Subcutaneous abdominal adipose tissue (tissue), 5 donors: ENCODE data around the gene NPAS4.
"Not testable (repeated sequence)": the region's sequence is repeated elsewhere in the genome, so short reads cannot be mapped to it uniquely, and the experiment has no call there.

Experiments
- H3K27ac ChIP-seq: one replicate; pipeline ENCODE4 v1.7.0; 2013; ENCODE audit warnings: low read depth, mild to moderate bottlenecking, inconsistent platforms, low read length, moderate library complexity
- H3K27me3 ChIP-seq, 5 donors: one replicate each; pipeline ENCODE4 v1.7.0; 2013; ENCODE audit warnings: low read length in 5 of 5, inconsistent platforms in 1 of 5; ENCODE audit not compliant: control insufficient read depth in 5 of 5, insufficient read depth in 4 of 5
- H3K36me3 ChIP-seq, 5 donors: one replicate each; pipeline ENCODE4 v1.7.0; 2013; ENCODE audit warnings: low read length in 5 of 5; ENCODE audit not compliant: control insufficient read depth in 5 of 5, insufficient read depth in 5 of 5
- H3K4me1 ChIP-seq, 5 donors: one replicate each; pipeline ENCODE4 v1.7.0; 2013; ENCODE audit warnings: low read length in 5 of 5, mild to moderate bottlenecking in 3 of 5, moderate library complexity in 1 of 5; ENCODE audit not compliant: control insufficient read depth in 5 of 5, insufficient read depth in 5 of 5
- H3K4me3 ChIP-seq, 5 donors: one replicate each; pipeline ENCODE4 v1.7.0; 2013; ENCODE audit warnings: low read length in 5 of 5, low read depth in 1 of 5
- H3K9ac ChIP-seq, 5 donors: one replicate each; pipeline ENCODE4 v1.7.0; 2013; ENCODE audit warnings: low read length in 5 of 5, mild to moderate bottlenecking in 4 of 5, moderate library complexity in 3 of 5
- H3K9me3 ChIP-seq, 5 donors: one replicate each; pipeline ENCODE4 v1.7.0; 2013; ENCODE audit warnings: low read length in 5 of 5; ENCODE audit not compliant: control insufficient read depth in 5 of 5
- donor health status: healthy.
- donor health status: healthy.
- donor health status: healthy.
- donor health status: healthy.
- donor health status: healthy.

The NPAS4 gene

GRCh38 chr11:66451663-66452062 is 30.8 kb downstream of the NPAS4 start:
- no peaks in the 10 kb centered on the region for H3K36me3 ChIP-seq
- H3K9ac ChIP-seq: no peak overlapping the region

DNA sequence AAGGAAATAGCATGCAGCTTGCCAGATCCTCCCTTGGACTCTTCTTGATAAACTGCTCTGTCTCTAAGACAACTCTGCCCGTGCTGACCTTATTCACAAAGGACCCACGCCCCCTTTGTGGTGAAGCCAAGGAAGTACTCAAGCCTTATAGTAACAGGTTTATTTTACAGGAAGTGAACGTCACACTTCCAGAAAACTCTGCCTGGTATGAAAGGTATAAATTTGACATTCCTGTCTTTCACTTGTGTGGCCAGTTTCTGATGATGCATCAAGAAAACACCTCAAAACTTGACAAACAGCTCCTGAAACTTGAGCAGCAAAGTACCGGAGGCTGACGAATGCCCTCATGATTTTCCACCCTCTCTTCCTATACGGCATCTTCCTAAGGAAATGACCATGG is 33.4 kb downstream of the NPAS4 start:
- Histone ChIP-seq H3K4me1 (no peaks in the 10 kb centered on the region), H3K27ac (no peak overlapping the region), H3K9me3 (no peaks in the 10 kb centered on the region), H3K9ac (no peak overlapping the region), H3K27me3 (peaks cover 0 to 6% (median 0%) of the 10 kb centered on the region in 5 donors), H3K4me3 (no peak overlapping the region), H3K36me3 (no peaks in the 10 kb centered on the region)

More at GRCh38 chr11:66451663-66452062, 30.8 kb downstream of the NPAS4 start:
- H3K27ac ChIP-seq: no peak overlapping the region
- peaks cover 0 to 6% (median 0%) of the 10 kb centered on the region in 5 donors for H3K27me3 ChIP-seq
- no peak overlapping the region for H3K4me3 ChIP-seq
- no peaks in the 10 kb centered on the region for H3K9me3 ChIP-seq
- H3K4me1 ChIP-seq: no peaks in the 10 kb centered on the region

DNA sequence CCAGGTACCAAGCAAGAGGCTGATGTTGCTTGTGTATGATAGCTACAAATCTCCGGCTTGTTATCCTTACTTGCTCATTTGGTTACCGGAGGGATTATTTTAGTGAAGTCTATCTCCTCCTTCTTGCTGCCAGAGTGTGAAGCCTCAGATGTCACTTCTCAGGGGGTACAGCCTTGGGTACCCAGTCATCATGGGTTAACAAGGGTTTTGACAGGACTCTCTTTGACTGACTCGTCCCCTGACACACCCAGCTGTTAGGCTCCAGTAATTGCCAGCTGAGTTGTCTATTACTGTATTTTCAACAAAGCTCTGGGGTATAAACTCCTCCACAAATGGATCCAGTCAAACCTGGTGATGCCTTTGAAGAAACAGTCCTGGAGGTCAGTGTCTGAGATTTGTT is 34.0 kb downstream of the NPAS4 start:
- H3K9ac ChIP-seq: no peak overlapping the region
- H3K4me1 ChIP-seq: no peaks in the 10 kb centered on the region
- peaks cover 0 to 6% (median 0%) of the 10 kb centered on the region in 5 donors for H3K27me3 ChIP-seq
- no peak overlapping the region for H3K4me3 ChIP-seq
- H3K36me3 ChIP-seq: no peaks in the 10 kb centered on the region
- H3K27ac ChIP-seq: no peak overlapping the region
- no peaks in the 10 kb centered on the region for H3K9me3 ChIP-seq

DNA sequence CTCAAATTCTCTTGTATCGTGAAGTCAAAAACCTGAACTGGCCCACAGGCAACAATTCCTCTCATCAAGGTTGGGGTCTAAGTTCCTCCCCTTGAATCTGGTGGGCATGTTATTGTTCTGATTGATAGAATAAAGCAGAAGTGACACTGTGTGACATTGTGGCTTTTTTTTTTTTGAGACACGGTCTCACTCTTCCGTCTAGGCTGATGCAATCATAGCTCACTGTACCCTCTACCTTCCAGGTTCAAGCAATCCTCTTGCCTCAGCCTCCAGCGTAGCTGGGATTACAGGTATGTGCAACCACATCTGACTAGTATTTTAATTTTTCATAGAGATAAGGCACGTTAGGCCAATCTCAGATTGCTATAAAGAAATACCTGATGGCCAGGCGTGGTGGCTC is 37.0 kb downstream of the NPAS4 start:
- Histone ChIP-seq H3K9me3 (peaks cover 0 to 3% (median 0%) of the 10 kb centered on the region in 5 donors), H3K36me3 (no peaks in the 10 kb centered on the region), H3K27me3 (peaks cover 0 to 6% (median 0%) of the 10 kb centered on the region in 5 donors), H3K9ac (no peak overlapping the region), H3K4me1 (no peaks in the 10 kb centered on the region), H3K27ac (no peak overlapping the region), H3K4me3 (no peak overlapping the region)

DNA sequence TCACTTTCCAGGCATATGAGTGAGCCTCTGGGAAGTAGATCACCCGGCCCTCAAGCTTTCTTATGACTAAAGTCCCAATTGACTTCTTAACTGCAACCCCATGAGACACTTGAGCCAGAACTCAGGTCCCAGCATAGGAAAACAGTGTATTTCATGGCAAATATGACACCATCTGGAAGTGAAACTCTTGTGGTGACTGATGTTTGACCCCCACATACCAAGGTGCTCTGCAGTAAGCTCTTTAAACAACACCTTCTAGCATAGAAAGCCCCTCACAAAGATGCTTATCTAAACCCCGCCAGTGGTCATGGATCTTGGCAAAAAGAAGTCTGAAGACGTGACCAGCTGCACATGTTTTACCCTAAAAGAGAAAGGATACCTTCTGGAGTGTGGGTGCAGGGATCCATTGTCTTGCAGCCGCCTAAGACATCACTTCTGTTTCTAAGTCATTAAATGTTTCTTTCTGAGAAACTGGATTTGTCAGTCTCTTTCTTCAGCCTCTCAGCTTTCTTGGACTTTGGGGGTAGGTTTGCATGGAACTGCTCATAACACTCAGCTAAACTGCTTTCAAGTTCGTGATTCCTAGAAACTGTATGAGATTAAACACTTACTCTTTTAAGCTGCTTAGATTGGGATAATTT is 38.4 kb downstream of the NPAS4 start:
- Histone ChIP-seq H3K36me3 (no peaks in the 10 kb centered on the region), H3K4me1 (no peaks in the 10 kb centered on the region), H3K4me3 (no peak overlapping the region), H3K27ac (no peak overlapping the region), H3K9me3 (peaks cover 0 to 6% (median 0%) of the 10 kb centered on the region in 5 donors), H3K9ac (no peak overlapping the region), H3K27me3 (peaks cover 0 to 2% (median 0%) of the 10 kb centered on the region in 5 donors)

DNA sequence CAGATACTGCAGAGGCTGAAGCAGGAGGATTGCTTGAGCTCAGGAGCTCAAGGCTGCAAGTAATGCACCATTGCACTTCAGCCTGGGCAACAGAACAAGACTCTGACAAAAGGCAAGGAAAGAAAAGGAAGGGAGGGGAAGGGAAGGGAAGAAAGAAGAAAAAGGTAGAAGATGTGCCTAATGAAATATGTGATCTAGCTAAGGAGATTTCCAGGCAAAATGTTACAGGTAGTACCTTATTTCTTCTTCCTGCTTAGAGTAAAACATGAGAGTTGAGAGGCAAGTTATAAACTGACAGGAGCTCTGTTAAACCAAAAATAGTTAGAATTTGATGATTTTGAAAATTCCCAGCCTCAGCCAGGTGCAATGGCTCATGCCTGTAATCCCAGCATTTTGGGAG is 41.2 kb downstream of the NPAS4 start:
- Histone ChIP-seq H3K36me3 (no peaks in the 10 kb centered on the region), H3K9ac (no peak overlapping the region), H3K27me3 (no peaks in the 10 kb centered on the region), H3K9me3 (peaks cover 0 to 6% (median 0%) of the 10 kb centered on the region in 5 donors), H3K4me3 (no peak overlapping the region), H3K27ac (no peak overlapping the region), H3K4me1 (peaks cover 0 to 11% (median 7%) of the 10 kb centered on the region in 5 donors)

DNA sequence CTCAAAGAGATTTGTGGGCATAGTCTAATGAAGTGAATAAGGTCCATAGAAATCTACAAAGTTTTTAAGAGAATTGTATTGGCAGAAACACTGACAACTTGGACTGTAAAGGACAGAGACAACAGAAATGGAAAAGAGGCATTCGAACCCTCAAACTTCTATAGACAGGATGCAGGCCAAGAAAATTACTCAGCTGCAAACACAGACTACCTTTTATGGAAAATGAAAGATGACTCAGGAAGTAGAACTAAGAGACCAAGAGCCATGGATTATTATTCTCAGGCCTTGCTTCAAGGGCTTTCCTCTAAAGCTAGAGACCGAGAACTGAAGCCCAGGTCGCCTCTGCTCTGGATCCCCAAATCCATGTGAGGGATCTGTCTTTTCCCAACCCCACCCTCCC is 42.1 kb downstream of the NPAS4 start:
- Histone ChIP-seq H3K36me3 (no peaks in the 10 kb centered on the region), H3K4me1 (peaks cover 2 to 20% (median 15%) of the 10 kb centered on the region in 5 donors), H3K27me3 (no peaks in the 10 kb centered on the region), H3K9ac (no peak overlapping the region), H3K9me3 (peaks cover 0 to 6% (median 0%) of the 10 kb centered on the region in 5 donors), H3K27ac (no peak overlapping the region), H3K4me3 (no peak overlapping the region)

DNA sequence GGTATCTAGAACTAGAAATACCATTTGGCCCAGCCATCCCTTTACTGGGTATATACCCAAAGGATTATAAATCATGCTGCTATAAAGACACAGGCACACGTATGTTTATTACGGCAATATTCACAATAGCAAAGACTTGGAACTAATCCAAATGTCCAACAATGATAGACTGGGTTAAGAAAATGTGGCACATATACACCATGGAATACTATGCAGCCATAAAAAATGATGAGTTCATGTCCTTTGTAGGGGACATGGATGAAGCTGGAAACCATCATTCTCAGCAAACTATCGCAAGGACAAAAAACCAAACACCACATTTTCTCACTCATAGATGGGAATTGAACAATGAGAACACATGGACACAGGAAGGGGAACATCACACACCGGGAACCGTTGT is 43.3 kb downstream of the NPAS4 start:
- H3K36me3 ChIP-seq, H3K4me3 ChIP-seq, H3K27me3 ChIP-seq, H3K9ac ChIP-seq, H3K27ac ChIP-seq, H3K9me3 ChIP-seq: not testable (repeated sequence)
- peaks cover 2 to 25% (median 19%) of the 10 kb centered on the region in 5 donors for H3K4me1 ChIP-seq

DNA sequence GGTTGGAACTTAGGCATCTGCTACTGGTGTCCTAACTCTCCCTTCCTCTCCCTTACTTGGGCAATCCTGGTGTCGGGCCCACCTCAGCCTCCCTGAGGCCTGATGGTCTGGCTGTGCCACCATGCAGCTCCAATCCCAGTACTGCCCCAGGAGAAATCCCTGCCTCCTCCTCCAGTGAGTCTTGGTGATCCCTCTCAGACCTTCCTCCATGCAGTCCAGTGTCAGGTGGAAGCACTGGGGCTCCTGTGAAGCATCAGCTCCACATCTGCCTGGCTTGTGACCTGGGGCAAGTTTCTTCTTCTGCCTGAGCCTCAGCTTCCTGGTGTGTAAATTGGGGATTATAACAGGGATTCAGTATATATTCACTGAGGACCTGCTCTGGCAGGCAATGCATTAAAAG is 44.1 kb downstream of the NPAS4 start:
- Histone ChIP-seq H3K27ac (no peak overlapping the region), H3K4me1 (peaks cover 2 to 25% (median 19%) of the 10 kb centered on the region in 5 donors), H3K36me3 (no peaks in the 10 kb centered on the region), H3K9me3 (peaks cover 0 to 6% (median 0%) of the 10 kb centered on the region in 5 donors), H3K27me3 (no peaks in the 10 kb centered on the region), H3K9ac (no peak overlapping the region), H3K4me3 (no peak overlapping the region)

- Histone ChIP-seq H3K4me1 (peaks cover 2 to 25% (median 19%) of the 10 kb centered on the region in 5 donors), H3K9me3 (peaks cover 0 to 6% (median 0%) of the 10 kb centered on the region in 5 donors), H3K27me3 (no peaks in the 10 kb centered on the region), H3K9ac (peak overlapping the region in 2 of 5 donors; percentile 65 to 68), H3K4me3 (peak overlapping the region; percentile 54 to 81 (median 78)), H3K36me3 (peaks cover 0 to 3% (median 0%) of the 10 kb centered on the region in 5 donors), H3K27ac (peak overlapping the region; percentile 46)
Observed at GRCh38 chr11:66465373-66466224, 44.8 kb downstream of the NPAS4 start.
